ENCODE measurements around the gene ATP7B. TPM values are rescaled to one million over a fixed set of nuclear protein-coding genes. Genes with fewer than 3 reads are reported as not detected.

Gene ATP7B
- total and polyA plus RNA-seq, 3 experiments from 2014 or later, result 0.18 to 1.2 (median 1.1) TPM

- Histone ChIP-seq H3K9me3 (ENCODE audit: low read length) (no peaks in the 10 kb centered on the region), H3K27me3 (ENCODE audit: insufficient read depth, low read length, poor library complexity, severe bottlenecking) (no peaks in the 10 kb centered on the region), H3K36me3 (ENCODE audit: insufficient read depth, low read length) (no peaks in the 10 kb centered on the region), H3K4me1 (ENCODE audit: insufficient read depth, low read length) (no peaks in the 10 kb centered on the region), H3K27ac (ENCODE audit: low read depth, low read length) (no peak overlapping the region), H3K4me3 (ENCODE audit: low read length) (no peak overlapping the region)
- no peak for DNase-seq
- peaks cover 0 to 11% (median 3%) of the 10 kb centered on the region in 3 donors for H3K4me1 Mint-ChIP-seq
- ChIA-PET POLR2A (no interaction called here), CTCF (interaction anchor here (1.4 kb wide), 1 partner anchor 13 kb away, joined by 4 read pairs; no protein-coding TSS in a partner anchor)
- peak overlapping the region in 2 of 8 donors; percentile 1 to 4 for H3K27ac Mint-ChIP-seq
- no peaks in the 10 kb centered on the region for H3K9me3 Mint-ChIP-seq
- no peaks in the 10 kb centered on the region for H3K36me3 Mint-ChIP-seq
- H3K4me3 Mint-ChIP-seq, result no peak overlapping the region
- peaks cover 6 to 11% of the 10 kb centered on the region in 2 donors for H3K27me3 Mint-ChIP-seq
Observed at GRCh38 chr13:51925865-51926527, 85.3 kb downstream of the ATP7B start.

DNA sequence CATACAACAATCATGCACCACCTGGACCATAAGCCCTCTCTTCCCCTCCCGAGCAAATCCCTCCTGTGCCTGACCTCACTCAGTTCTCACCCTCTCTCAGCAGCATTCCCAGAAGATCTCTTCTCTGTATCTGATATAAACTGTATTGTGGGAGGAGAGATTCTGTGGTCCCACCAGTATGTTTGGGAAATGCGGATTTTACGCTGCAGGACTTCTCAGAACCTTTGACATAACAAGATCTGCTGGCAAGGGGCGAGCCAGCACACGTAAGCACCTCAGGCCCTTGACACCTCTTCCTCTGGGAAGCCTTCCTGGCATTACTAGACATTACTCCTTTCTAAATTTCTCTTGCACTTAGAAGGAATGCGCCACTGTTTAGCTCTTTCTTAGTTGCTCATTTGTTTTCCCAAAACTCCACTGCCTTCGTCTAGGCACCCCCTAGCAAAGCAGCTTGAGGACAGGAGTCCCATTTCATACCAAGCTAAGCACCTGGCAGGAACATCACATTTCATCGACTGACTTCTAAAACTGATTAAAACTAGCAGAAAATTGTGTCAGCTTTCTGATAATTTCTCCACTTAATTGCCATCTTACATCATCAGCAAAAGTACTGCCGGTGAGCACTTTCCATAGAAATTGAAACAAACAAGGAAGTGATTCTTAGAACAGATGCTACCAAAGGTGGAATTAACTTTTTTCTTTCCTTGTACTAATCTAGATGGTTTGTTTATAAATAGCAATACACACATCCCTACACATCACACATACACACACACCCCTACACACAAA lies 86.3 kb downstream of the ATP7B start:
- H3K27ac Mint-ChIP-seq, result peak overlapping the region in 1 of 8 donors; percentile 76
- no peak overlapping the region for H3K4me3 Mint-ChIP-seq
- Histone ChIP-seq H3K4me1 (ENCODE audit: insufficient read depth, low read length) (no peaks in the 10 kb centered on the region), H3K4me3 (ENCODE audit: low read length) (no peak overlapping the region), H3K36me3 (ENCODE audit: insufficient read depth, low read length) (no peaks in the 10 kb centered on the region), H3K27ac (ENCODE audit: low read depth, low read length) (no peak overlapping the region), H3K9me3 (ENCODE audit: low read length) (no peaks in the 10 kb centered on the region), H3K27me3 (ENCODE audit: insufficient read depth, low read length, poor library complexity, severe bottlenecking) (no peaks in the 10 kb centered on the region)
- ChIA-PET CTCF (no interaction called here), POLR2A (no interaction called here)
- H3K36me3 Mint-ChIP-seq, result no peaks in the 10 kb centered on the region
- DNase-seq, result no peak
- H3K9me3 Mint-ChIP-seq, result no peaks in the 10 kb centered on the region
- H3K27me3 Mint-ChIP-seq, result peaks cover 6 to 11% of the 10 kb centered on the region in 2 donors
- peaks cover 0 to 11% (median 3%) of the 10 kb centered on the region in 3 donors for H3K4me1 Mint-ChIP-seq

GRCh38 chr13:51923983-51924539 lies 87.2 kb downstream of the ATP7B start:
- ChIA-PET POLR2A (no interaction called here), CTCF (no interaction called here)
- no peaks in the 10 kb centered on the region for H3K36me3 Mint-ChIP-seq
- Histone ChIP-seq H3K36me3 (ENCODE audit: insufficient read depth, low read length) (no peaks in the 10 kb centered on the region), H3K27ac (ENCODE audit: low read depth, low read length) (no peak overlapping the region), H3K27me3 (ENCODE audit: insufficient read depth, low read length, poor library complexity, severe bottlenecking) (no peaks in the 10 kb centered on the region), H3K9me3 (ENCODE audit: low read length) (no peaks in the 10 kb centered on the region), H3K4me3 (ENCODE audit: low read length) (no peak overlapping the region), H3K4me1 (ENCODE audit: insufficient read depth, low read length) (no peaks in the 10 kb centered on the region)
- H3K4me1 Mint-ChIP-seq, result peaks cover 0 to 11% (median 3%) of the 10 kb centered on the region in 3 donors
- H3K27me3 Mint-ChIP-seq, result peaks cover 6 to 11% of the 10 kb centered on the region in 2 donors
- no peak overlapping the region for H3K27ac Mint-ChIP-seq
- no peaks in the 10 kb centered on the region for H3K9me3 Mint-ChIP-seq
- H3K4me3 Mint-ChIP-seq, result no peak overlapping the region
- DNase-seq, result no peak

GRCh38 chr13:51922771-51923480 lies 88.3 kb downstream of the ATP7B start:
- Mint-ChIP-seq H3K4me1 (peaks cover 0 to 11% (median 3%) of the 10 kb centered on the region in 3 donors), H3K4me3 (no peak overlapping the region), H3K27ac (peak overlapping the region in 1 of 8 donors; percentile 58), H3K27me3 (peaks cover 6 to 11% of the 10 kb centered on the region in 2 donors), H3K9me3 (no peaks in the 10 kb centered on the region), H3K36me3 (no peaks in the 10 kb centered on the region)
- Histone ChIP-seq H3K36me3 (ENCODE audit: insufficient read depth, low read length) (no peaks in the 10 kb centered on the region), H3K9me3 (ENCODE audit: low read length) (no peaks in the 10 kb centered on the region), H3K4me3 (ENCODE audit: low read length) (no peak overlapping the region), H3K4me1 (ENCODE audit: insufficient read depth, low read length) (no peaks in the 10 kb centered on the region), H3K27ac (ENCODE audit: low read depth, low read length) (no peak overlapping the region), H3K27me3 (ENCODE audit: insufficient read depth, low read length, poor library complexity, severe bottlenecking) (no peaks in the 10 kb centered on the region)
- ChIA-PET POLR2A (no interaction called here), CTCF (no interaction called here)
- no peak for DNase-seq

DNA sequence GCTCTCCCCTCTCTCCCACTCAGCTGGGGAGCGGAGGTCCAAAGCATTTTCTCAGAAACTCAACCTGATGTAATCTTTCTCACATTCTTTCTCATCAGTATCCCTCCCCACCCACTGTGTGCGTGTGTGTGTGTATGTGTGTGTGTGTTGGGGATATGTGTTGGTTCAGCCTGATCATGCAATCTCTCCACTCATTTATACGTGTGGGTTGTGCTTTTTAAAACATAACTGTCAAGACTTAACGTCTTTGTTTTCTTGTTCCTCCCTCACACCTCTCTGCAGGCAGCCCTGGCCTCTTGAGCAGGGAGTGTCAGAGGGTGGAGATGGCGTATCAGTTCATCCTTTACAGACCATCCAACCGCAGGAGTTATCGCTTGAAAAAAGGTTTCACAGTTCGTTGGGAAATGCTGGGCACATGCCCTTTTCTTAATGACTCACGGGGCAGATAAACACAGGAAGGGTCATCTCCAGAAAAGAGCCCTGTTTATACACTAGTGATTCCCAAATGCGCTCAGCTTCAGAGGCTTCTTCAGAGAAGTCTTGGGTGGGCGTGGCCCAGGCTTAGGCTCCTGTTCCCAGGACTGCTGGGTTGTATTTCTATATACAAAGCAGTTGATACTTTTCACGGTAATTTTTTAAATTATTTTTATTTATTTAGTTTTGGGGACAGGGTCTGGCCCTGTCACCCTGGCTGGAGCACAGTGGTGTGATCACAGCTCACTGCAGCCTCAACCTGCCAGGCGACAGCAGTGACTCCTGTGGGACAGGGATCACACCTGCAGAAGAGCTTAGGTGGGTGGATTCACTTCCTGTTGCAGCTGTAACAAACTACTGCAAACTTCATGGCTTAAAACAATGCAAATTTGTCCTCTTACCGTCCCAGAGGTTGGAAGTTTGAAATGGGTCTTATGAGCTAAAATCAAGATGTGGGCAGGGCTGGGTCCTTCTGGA lies 89.2 kb downstream of the ATP7B start:
- no peaks in the 10 kb centered on the region for H3K36me3 Mint-ChIP-seq
- Histone ChIP-seq H3K27me3 (ENCODE audit: insufficient read depth, low read length, poor library complexity, severe bottlenecking) (no peaks in the 10 kb centered on the region), H3K4me3 (ENCODE audit: low read length) (no peak overlapping the region), H3K9me3 (ENCODE audit: low read length) (no peaks in the 10 kb centered on the region), H3K36me3 (ENCODE audit: insufficient read depth, low read length) (no peaks in the 10 kb centered on the region), H3K4me1 (ENCODE audit: insufficient read depth, low read length) (no peaks in the 10 kb centered on the region), H3K27ac (ENCODE audit: low read depth, low read length) (peak overlapping the region; percentile 31)
- peaks cover 5 to 11% of the 10 kb centered on the region in 2 donors for H3K27me3 Mint-ChIP-seq
- H3K27ac Mint-ChIP-seq, result peak overlapping the region in 1 of 8 donors; percentile 4
- POLR2A ChIA-PET, result no interaction called here
- no peaks in the 10 kb centered on the region for H3K9me3 Mint-ChIP-seq
- no peak for DNase-seq
- CTCF ChIA-PET, result no interaction called here
- no peak overlapping the region for H3K4me3 Mint-ChIP-seq
- peaks cover 0 to 11% (median 3%) of the 10 kb centered on the region in 3 donors for H3K4me1 Mint-ChIP-seq

- POLR2A ChIA-PET, result no interaction called here
- peaks cover 4 to 8% of the 10 kb centered on the region in 2 donors for H3K27me3 Mint-ChIP-seq
- no peak overlapping the region for H3K4me3 ChIP-seq (ENCODE audit: low read length)
- no peaks in the 10 kb centered on the region for H3K27me3 ChIP-seq (ENCODE audit: insufficient read depth, low read length, poor library complexity, severe bottlenecking)
- H3K36me3 Mint-ChIP-seq, result no peaks in the 10 kb centered on the region
- H3K9me3 Mint-ChIP-seq, result no peaks in the 10 kb centered on the region
- CTCF ChIA-PET, result no interaction called here
- H3K4me3 Mint-ChIP-seq, result no peak overlapping the region
- H3K9me3 ChIP-seq (ENCODE audit: low read length), result no peaks in the 10 kb centered on the region
- no peaks in the 10 kb centered on the region for H3K4me1 ChIP-seq (ENCODE audit: insufficient read depth, low read length)
- H3K27ac ChIP-seq (ENCODE audit: low read depth, low read length), result no peak overlapping the region
- H3K36me3 ChIP-seq (ENCODE audit: insufficient read depth, low read length), result no peaks in the 10 kb centered on the region
- no peak for DNase-seq
- H3K27ac Mint-ChIP-seq, result no peak overlapping the region
- peaks cover 0 to 11% (median 3%) of the 10 kb centered on the region in 3 donors for H3K4me1 Mint-ChIP-seq
Observed at GRCh38 chr13:51920786-51921185, 90.5 kb downstream of the ATP7B start.

DNA sequence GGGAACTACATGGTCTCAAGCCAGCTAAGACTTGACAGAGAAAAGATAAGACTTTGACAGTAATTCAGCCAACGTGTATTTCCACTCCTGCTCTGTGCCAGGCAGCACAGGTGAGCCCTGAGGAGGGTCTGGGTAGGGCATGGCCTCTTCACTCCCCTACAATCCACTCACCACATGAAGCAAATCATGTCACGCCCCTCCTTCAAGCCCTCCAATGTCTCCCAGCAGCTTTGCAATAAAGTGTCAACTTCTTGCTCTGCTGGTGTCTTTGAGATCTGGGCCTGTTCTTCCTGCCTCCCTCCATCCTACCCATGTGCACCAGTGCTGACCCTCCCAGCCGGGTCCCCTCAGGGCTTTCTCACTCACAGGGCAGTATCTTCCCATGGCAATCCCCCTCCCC lies 91.0 kb downstream of the ATP7B start:
- Histone ChIP-seq H3K4me3 (ENCODE audit: low read length) (no peak overlapping the region), H3K4me1 (ENCODE audit: insufficient read depth, low read length) (no peaks in the 10 kb centered on the region), H3K9me3 (ENCODE audit: low read length) (no peaks in the 10 kb centered on the region), H3K27ac (ENCODE audit: low read depth, low read length) (no peak overlapping the region), H3K27me3 (ENCODE audit: insufficient read depth, low read length, poor library complexity, severe bottlenecking) (no peaks in the 10 kb centered on the region), H3K36me3 (ENCODE audit: insufficient read depth, low read length) (no peaks in the 10 kb centered on the region)
- no peaks in the 10 kb centered on the region for H3K9me3 Mint-ChIP-seq
- no peak overlapping the region for H3K4me3 Mint-ChIP-seq
- ChIA-PET POLR2A (no interaction called here), CTCF (no interaction called here)
- no peak for DNase-seq
- H3K27me3 Mint-ChIP-seq, result peaks cover 3 to 5% of the 10 kb centered on the region in 2 donors
- H3K27ac Mint-ChIP-seq, result no peak overlapping the region
- H3K36me3 Mint-ChIP-seq, result no peaks in the 10 kb centered on the region
- peaks cover 0 to 6% (median 3%) of the 10 kb centered on the region in 3 donors for H3K4me1 Mint-ChIP-seq
